DND-41 (cell line): Measurements from ENCODE around the gene EN1.

Experiments
- ATAC-seq: fragments of 200-7000 bp; cut with Tn5 transposase; 3 replicates; pipeline ENCODE4 v1.9.1; 2021; ENCODE audit warnings: low read depth; ENCODE audit not compliant: insufficient read depth
- DNase-seq: peaks from one replicate; pipeline ENCODE4 v3.0.0-alpha.2; 2020
- H2AFZ ChIP-seq: 2 replicates; pipeline ENCODE4 v1.6.0; 2012; ENCODE audit warnings: low read depth, low read length
- H3K27ac ChIP-seq: 2 replicates; pipeline ENCODE4 v1.5.1; 2012; ENCODE audit warnings: low read length, inconsistent platforms
- H3K27me3 ChIP-seq: fragments of 200-600 bp; sonication (generic); 2 replicates; pipeline ENCODE4 v1.6.0; 2012; ENCODE audit warnings: low read length, mild to moderate bottlenecking, inconsistent platforms; ENCODE audit not compliant: insufficient read depth, poor library complexity
- H3K36me3 ChIP-seq: 2 replicates; pipeline ENCODE4 v1.5.1; 2012; ENCODE audit warnings: low read length, inconsistent platforms; ENCODE audit not compliant: insufficient read depth
- H3K4me1 ChIP-seq: 2 replicates; pipeline ENCODE4 v1.5.1; 2012; ENCODE audit warnings: mild to moderate bottlenecking, low read length; ENCODE audit not compliant: insufficient read depth
- H3K4me2 ChIP-seq: 2 replicates; pipeline ENCODE4 v1.6.0; 2012; ENCODE audit warnings: mild to moderate bottlenecking, moderate library complexity, low read length, inconsistent platforms; ENCODE audit not compliant: insufficient read depth
- H3K4me3 ChIP-seq, 2 experiments: fragments of 200-600 bp in 1 of 2; shearing (Covaris generic) in 1 of 2; 2 replicates each; pipeline ENCODE4 v1.5.1; 2012 to 2016; ENCODE audit warnings: inconsistent platforms in 2 of 2, low read length in 2 of 2, mild to moderate bottlenecking in 2 of 2, low read depth in 1 of 2, moderate library complexity in 1 of 2
- H3K79me2 ChIP-seq: 2 replicates; pipeline ENCODE4 v1.6.0; 2012; ENCODE audit warnings: low read length, inconsistent platforms; ENCODE audit not compliant: insufficient read depth
- H3K9ac ChIP-seq: 2 replicates; pipeline ENCODE4 v1.6.0; 2012; ENCODE audit warnings: low read depth, mild to moderate bottlenecking, inconsistent platforms, low read length, moderate library complexity
- H3K9me3 ChIP-seq: 2 replicates; pipeline ENCODE4 v1.5.1; 2012; ENCODE audit warnings: low read length, moderate library complexity, mild to moderate bottlenecking, inconsistent platforms; ENCODE audit not compliant: insufficient read depth, severe bottlenecking
- H4K20me1 ChIP-seq: 2 replicates; pipeline ENCODE4 v1.6.0; 2012; ENCODE audit warnings: low read length; ENCODE audit not compliant: insufficient read depth
- CTCF ChIP-seq: IDR thresholded peaks from 2 replicates; pipeline ENCODE4 v1.5.1; 2012; ENCODE audit warnings: borderline replicate concordance, low read length, moderate library complexity, mild to moderate bottlenecking; ENCODE audit not compliant: poor library complexity, severe bottlenecking; ENCODE audit errors: extremely low read depth
- EZH2 ChIP-seq: IDR thresholded peaks from 3 replicates; pipeline ENCODE4 v1.6.1; 2012; ENCODE audit warnings: borderline replicate concordance, low read depth, mild to moderate bottlenecking, moderate library complexity, low read length, inconsistent platforms; ENCODE audit not compliant: severe bottlenecking

EN1 gene

DNA sequence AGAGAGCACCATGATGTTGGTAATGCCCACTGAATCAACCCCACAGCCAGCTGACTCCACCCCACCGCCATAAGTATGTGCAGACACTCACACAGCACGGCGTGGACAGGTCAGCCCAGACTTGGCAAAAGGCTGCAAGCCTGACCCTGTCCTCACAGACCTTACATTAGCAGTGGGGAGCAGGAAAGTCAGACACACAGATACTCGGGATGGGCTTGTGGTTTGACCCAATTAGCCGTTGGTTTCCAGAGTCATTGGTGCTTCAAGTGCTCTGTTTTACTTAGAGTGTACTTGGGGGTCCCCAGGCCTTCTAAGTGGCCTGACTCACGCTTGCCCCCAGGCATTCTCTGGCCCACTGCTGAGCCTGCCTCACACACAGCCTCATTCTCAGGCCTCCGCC lies 36.7 kb downstream of the EN1 start:
- no peak overlapping the region for H3K4me3 ChIP-seq
- no peak overlapping the region for H3K4me2 ChIP-seq
- H4K20me1 ChIP-seq = no peaks in the 10 kb centered on the region
- DNase-seq (no peak), ATAC-seq (no peak)
- H3K9ac ChIP-seq = no peak overlapping the region
- no peaks in the 10 kb centered on the region for H3K36me3 ChIP-seq
- no peaks in the 10 kb centered on the region for H3K4me1 ChIP-seq
- no peak overlapping the region for H3K27ac ChIP-seq
- peaks cover 5% of the 10 kb centered on the region for H3K27me3 ChIP-seq
- TF ChIP-seq CTCF (no peak), EZH2 (no peak)
- no peaks in the 10 kb centered on the region for H3K79me2 ChIP-seq
- H3K9me3 ChIP-seq = no peaks in the 10 kb centered on the region
- no peak overlapping the region for H2AFZ ChIP-seq

GRCh38 chr2:118808429-118808809 lies 39.0 kb downstream of the EN1 start:
- no peaks in the 10 kb centered on the region for H3K4me1 ChIP-seq
- H4K20me1 ChIP-seq = no peaks in the 10 kb centered on the region
- H3K27ac ChIP-seq = no peak overlapping the region
- H3K9me3 ChIP-seq = no peaks in the 10 kb centered on the region
- no peak for TF ChIP-seq EZH2
- TF ChIP-seq CTCF = no peak
- H3K9ac ChIP-seq = no peak overlapping the region
- no peaks in the 10 kb centered on the region for H3K79me2 ChIP-seq
- no peak for ATAC-seq
- H2AFZ ChIP-seq = no peak overlapping the region
- no peak overlapping the region for H3K4me2 ChIP-seq
- no peaks in the 10 kb centered on the region for H3K27me3 ChIP-seq
- no peak overlapping the region for H3K4me3 ChIP-seq
- no peaks in the 10 kb centered on the region for H3K36me3 ChIP-seq
- DNase-seq = no peak

DNA sequence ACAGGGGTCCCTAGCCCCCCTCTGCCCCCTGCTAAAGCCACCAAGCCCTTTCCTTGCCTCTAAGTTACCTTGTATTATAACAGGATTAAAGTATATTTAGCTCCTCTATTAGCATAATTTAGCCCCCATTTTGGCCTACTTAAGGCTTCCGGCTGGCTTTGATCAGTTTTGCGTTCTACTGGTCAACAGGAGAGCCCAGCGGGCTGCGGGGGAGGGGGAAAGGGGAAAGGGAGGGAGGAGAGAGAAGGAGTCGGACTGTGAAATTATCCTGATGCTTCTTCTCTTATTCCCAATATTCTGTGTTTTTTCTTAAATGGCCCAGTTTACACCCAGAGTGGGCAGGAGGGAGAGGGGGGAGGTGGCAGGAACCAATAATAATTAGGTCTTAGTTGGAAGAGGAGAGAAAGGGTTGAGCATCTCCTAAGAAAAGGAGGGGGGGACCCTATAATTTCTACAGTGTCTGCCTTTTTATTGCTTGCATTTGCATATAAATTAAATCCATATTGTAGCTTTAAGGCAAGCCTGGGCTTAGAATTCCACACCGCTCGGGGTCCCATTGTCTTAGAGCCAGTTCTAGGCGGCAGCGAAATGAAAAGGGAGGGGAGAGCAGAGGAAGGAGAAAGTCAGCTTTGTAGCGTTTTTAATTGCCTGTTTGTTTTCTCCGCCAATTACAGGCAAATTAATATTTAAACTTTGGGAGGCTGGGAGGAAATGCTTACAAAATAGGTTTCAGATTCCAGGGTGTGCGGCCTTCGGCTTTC lies 39.6 kb downstream of the EN1 start:
- ATAC-seq = no peak
- H3K36me3 ChIP-seq = no peaks in the 10 kb centered on the region
- no peaks in the 10 kb centered on the region for H4K20me1 ChIP-seq
- H3K27ac ChIP-seq = no peak overlapping the region
- H3K9ac ChIP-seq = no peak overlapping the region
- no peak for DNase-seq
- no peaks in the 10 kb centered on the region for H3K27me3 ChIP-seq
- H3K4me2 ChIP-seq = no peak overlapping the region
- no peaks in the 10 kb centered on the region for H3K79me2 ChIP-seq
- no peak overlapping the region for H2AFZ ChIP-seq
- no peaks in the 10 kb centered on the region for H3K9me3 ChIP-seq
- no peaks in the 10 kb centered on the region for H3K4me1 ChIP-seq
- TF ChIP-seq EZH2 (no peak), CTCF (no peak)
- H3K4me3 ChIP-seq = no peak overlapping the region
